Astrocyte of the spinal cord (primary cell): ENCODE measurements around the gene KRT23.

ENCODE experiments used
- DNase-seq: peaks from one replicate; pipeline ENCODE4 v3.0.0; 2011; ENCODE audit warnings: low read depth, low spot score
- H3K4me3 ChIP-seq: 2 replicates; pipeline ENCODE4 v1.5.1; 2011; ENCODE audit warnings: low read depth, mild to moderate bottlenecking, low read length, moderate library complexity
- CTCF ChIP-seq: IDR thresholded peaks from 2 replicates; pipeline ENCODE4 v1.5.1; 2012; ENCODE audit warnings: low read depth, mild to moderate bottlenecking, low read length, inconsistent platforms
- in situ Hi-C: cut with HindIII; loops from 2 replicates; pipeline ENCODE4 v1.10.0; 2017; ENCODE audit warnings: low sequenced_read_pairs

KRT23 gene

GRCh38 chr17:40961591-40961990 lies 24.1 kb upstream of the KRT23 start:
- in situ Hi-C loops = no loop called here

DNA sequence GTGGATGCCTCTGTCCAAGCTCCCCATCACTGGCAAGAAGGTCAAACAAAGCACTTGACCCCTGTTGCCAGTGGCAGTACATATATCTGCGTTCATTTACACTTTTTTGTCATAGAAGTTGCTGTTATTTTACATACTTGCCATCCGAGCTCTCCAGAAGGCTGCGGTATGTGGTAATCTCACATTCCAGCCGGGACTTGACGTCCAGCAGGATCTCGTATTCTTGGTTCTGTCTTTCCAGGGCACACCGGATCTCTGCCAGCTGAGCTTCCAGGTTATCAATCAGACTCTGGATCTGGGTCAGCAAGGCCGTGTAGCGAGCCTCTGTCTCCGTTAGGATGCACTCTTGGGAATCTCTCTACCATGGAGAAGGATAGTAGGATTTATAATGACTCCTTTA lies 22.7 kb upstream of the KRT23 start:
- no peak overlapping the region for H3K4me3 ChIP-seq
- in situ Hi-C loops = no loop called here
- DNase-seq = no peak
- TF ChIP-seq CTCF = no peak

More at GRCh38 chr17:40961591-40961990, 24.1 kb upstream of the KRT23 start:
- H3K4me3 ChIP-seq = no peak overlapping the region
- TF ChIP-seq CTCF = no peak
- DNase-seq = no peak

- DNase-seq = no peak
- in situ Hi-C loops = no loop called here
- TF ChIP-seq CTCF = no peak
- H3K4me3 ChIP-seq = no peak overlapping the region
These were observed 20.9 kb upstream of the KRT23 start for GRCh38 chr17:40958086-40958953.

GRCh38 chr17:40956401-40957254 lies 19.2 kb upstream of the KRT23 start:
- in situ Hi-C loops = no loop called here
- peak; percentile 96 for DNase-seq
- no peak overlapping the region for H3K4me3 ChIP-seq
- no peak for TF ChIP-seq CTCF

GRCh38 chr17:40953881-40954280 lies 16.4 kb upstream of the KRT23 start:
- DNase-seq = peak; percentile 76
- no peak for TF ChIP-seq CTCF
- no peak overlapping the region for H3K4me3 ChIP-seq
- in situ Hi-C loops = no loop called here

GRCh38 chr17:40952661-40953060 lies 15.2 kb upstream of the KRT23 start:
- DNase-seq = peak; percentile 68
- in situ Hi-C loops = no loop called here
- no peak for TF ChIP-seq CTCF

More at GRCh38 chr17:40952661-40953060, 15.2 kb upstream of the KRT23 start:
- H3K4me3 ChIP-seq = no peak overlapping the region
